H9 (cell line): ENCODE measurements around the gene NEGR1. TPM values are rescaled to one million over a fixed set of nuclear protein-coding genes. Genes with fewer than 3 reads are reported as not detected.

ENCODE experiments used
- DNase-seq: peaks from one replicate; pipeline ENCODE4 v3.0.0-alpha.2; 2017
- H2AFZ ChIP-seq: one replicate; pipeline ENCODE4 v1.6.1; 2013; ENCODE audit warnings: mild to moderate bottlenecking, low read length, control low read depth, moderate library complexity
- H2AK5ac ChIP-seq: 2 replicates; pipeline ENCODE4 v1.6.1; 2013; ENCODE audit warnings: low read length, control low read depth, mixed read lengths; ENCODE audit not compliant: insufficient read length
- H2BK120ac ChIP-seq: one replicate; pipeline ENCODE4 v1.6.1; 2013; ENCODE audit warnings: low read depth, mild to moderate bottlenecking, low read length, control low read depth, inconsistent platforms; ENCODE audit not compliant: poor library complexity, severe bottlenecking
- H2BK12ac ChIP-seq: 2 replicates; pipeline ENCODE4 v1.6.1; 2013; ENCODE audit warnings: low read length, control low read depth, mixed read lengths, low read depth; ENCODE audit not compliant: insufficient read length
- H2BK15ac ChIP-seq: 2 replicates; pipeline ENCODE4 v1.6.1; 2013; ENCODE audit warnings: low read depth, low read length, control low read depth
- H2BK20ac ChIP-seq: one replicate; pipeline ENCODE4 v1.6.1; 2013; ENCODE audit warnings: low read depth, mild to moderate bottlenecking, low read length, control low read depth, inconsistent platforms; ENCODE audit not compliant: poor library complexity, severe bottlenecking
- H2BK5ac ChIP-seq: 2 replicates; pipeline ENCODE4 v1.6.1; 2013; ENCODE audit warnings: low read length, control low read depth, mixed read lengths; ENCODE audit not compliant: insufficient read length
- H3K14ac ChIP-seq: 2 replicates; pipeline ENCODE4 v1.6.1; 2013; ENCODE audit warnings: low read length, control low read depth; ENCODE audit not compliant: insufficient read depth
- H3K18ac ChIP-seq: 2 replicates; pipeline ENCODE4 v1.6.1; 2013; ENCODE audit warnings: low read depth, mild to moderate bottlenecking, mixed read lengths, low read length, control low read depth; ENCODE audit not compliant: insufficient read length
- H3K23ac ChIP-seq: 2 replicates; pipeline ENCODE4 v1.6.1; 2013; ENCODE audit warnings: low read length, control low read depth, mixed read lengths, low read depth; ENCODE audit not compliant: insufficient read length
- H3K23me2 ChIP-seq: 2 replicates; pipeline ENCODE4 v1.6.1; 2013; ENCODE audit warnings: low read depth, mild to moderate bottlenecking, mixed read lengths, low read length, control low read depth; ENCODE audit not compliant: insufficient read length, poor library complexity, severe bottlenecking
- H3K27ac ChIP-seq: 2 replicates; pipeline ENCODE4 v1.5.1; 2013; ENCODE audit warnings: low read length, control low read depth, mixed read lengths, low read depth; ENCODE audit not compliant: insufficient read length
- H3K27me3 ChIP-seq: 2 replicates; pipeline ENCODE4 v1.6.1; 2013; ENCODE audit warnings: low read length, control low read depth, inconsistent platforms; ENCODE audit not compliant: insufficient read depth
- H3K4ac ChIP-seq: 2 replicates; pipeline ENCODE4 v1.6.1; 2013; ENCODE audit warnings: low read depth, mild to moderate bottlenecking, control low read depth, inconsistent platforms, low read length, moderate library complexity
- H3K4me1 ChIP-seq: 2 replicates; pipeline ENCODE4 v1.6.1; 2013; ENCODE audit warnings: low read length, control low read depth, inconsistent platforms; ENCODE audit not compliant: insufficient read depth
- H3K4me2 ChIP-seq: 2 replicates; pipeline ENCODE4 v1.6.1; 2013; ENCODE audit warnings: low read length, control low read depth, mixed read lengths; ENCODE audit not compliant: insufficient read length, insufficient read depth
- H3K56ac ChIP-seq: 2 replicates; pipeline ENCODE4 v1.6.1; 2013; ENCODE audit warnings: low read depth, mild to moderate bottlenecking, mixed read lengths, low read length, control low read depth; ENCODE audit not compliant: insufficient read length
- H3K79me1 ChIP-seq: 2 replicates; pipeline ENCODE4 v1.6.1; 2013; ENCODE audit warnings: low read depth, mild to moderate bottlenecking, moderate library complexity, low read length, control low read depth, inconsistent platforms; ENCODE audit not compliant: insufficient read depth, poor library complexity, severe bottlenecking
- H3K79me2 ChIP-seq: 2 replicates; pipeline ENCODE4 v1.6.1; 2013; ENCODE audit warnings: low read length, control low read depth, inconsistent platforms; ENCODE audit not compliant: insufficient read depth
- H3K9ac ChIP-seq: 2 replicates; pipeline ENCODE4 v1.6.1; 2013; ENCODE audit warnings: low read length, control low read depth, mixed read lengths; ENCODE audit not compliant: insufficient read length; ENCODE audit errors: extremely low read depth
- H3K9me3 ChIP-seq: one replicate; pipeline ENCODE4 v1.6.1; 2013; ENCODE audit warnings: low read depth, low read length, inconsistent platforms; ENCODE audit not compliant: control insufficient read depth
- H3T11ph ChIP-seq: one replicate; pipeline ENCODE4 v1.6.1; 2013; ENCODE audit warnings: mild to moderate bottlenecking, low read length, control low read depth, inconsistent platforms
- H4K20me1 ChIP-seq: one replicate; pipeline ENCODE4 v1.6.1; 2013; ENCODE audit not compliant: control insufficient read depth, insufficient read length, insufficient read depth
- H4K5ac ChIP-seq: 2 replicates; pipeline ENCODE4 v1.6.1; 2013; ENCODE audit warnings: low read depth, mild to moderate bottlenecking, mixed read lengths, low read length, control low read depth; ENCODE audit not compliant: insufficient read length
- H4K8ac ChIP-seq: replicated peaks from 2 replicates; pipeline ENCODE4 v1.6.1; 2013; ENCODE audit warnings: low read length, control low read depth, mixed read lengths, low read depth; ENCODE audit not compliant: insufficient read length
- H4K91ac ChIP-seq: 2 replicates; pipeline ENCODE4 v1.6.1; 2013; ENCODE audit warnings: low read depth, mild to moderate bottlenecking, moderate library complexity, mixed read lengths, low read length, control low read depth; ENCODE audit not compliant: insufficient read length
- H3K27ac Mint-ChIP-seq, 3 experiments: 2 replicates in 2 of 3; 3 replicates in 1 of 3; pipeline ENCODE4 v1.8.0; 2020 to 2021; ENCODE audit warnings: mixed read lengths in 3 of 3, mild to moderate bottlenecking in 1 of 3, moderate library complexity in 1 of 3
- H3K27me3 Mint-ChIP-seq: 2 replicates; pipeline ENCODE4 v1.8.0; 2021; ENCODE audit warnings: low read depth, mild to moderate bottlenecking, moderate library complexity, mixed read lengths
- H3K36me3 Mint-ChIP-seq, 3 experiments: 2 replicates in 2 of 3; 3 replicates in 1 of 3; pipeline ENCODE4 v1.8.0; 2020 to 2021; ENCODE audit warnings: low read depth in 3 of 3, mixed read lengths in 3 of 3; ENCODE audit not compliant: insufficient read depth in 1 of 3
- H3K4me1 Mint-ChIP-seq, 2 experiments: 2 replicates each; pipeline ENCODE4 v1.8.0; 2020; ENCODE audit warnings: mixed read lengths in 2 of 2
- H3K4me3 Mint-ChIP-seq, 2 experiments: 2 replicates in 1 of 2; 3 replicates in 1 of 2; pipeline ENCODE4 v1.8.0; 2020 to 2021; ENCODE audit warnings: mild to moderate bottlenecking in 2 of 2, mixed read lengths in 2 of 2, moderate library complexity in 1 of 2
- H3K9me3 Mint-ChIP-seq, 2 experiments: 2 replicates in 1 of 2; 3 replicates in 1 of 2; pipeline ENCODE4 v1.8.0; 2020; ENCODE audit warnings: mild to moderate bottlenecking in 2 of 2, mixed read lengths in 2 of 2, moderate library complexity in 1 of 2
- CTCF ChIP-seq: fragments of 200-600 bp; sonication (generic); conservative IDR thresholded peaks from 3 replicates; pipeline ENCODE4 v1.8.0; 2021; ENCODE audit warnings: antibody characterized with exemption, mild to moderate bottlenecking
- WGBS: extraction: QIAGEN DNeasy Blood & Tissue Kit; methylation state at CpG from one replicate; pipeline ENCODE4 v1.1.7; 2013; ENCODE audit warnings: missing lambda C conversion rate, low lambda C conversion rate, mixed read lengths; ENCODE audit not compliant: insufficient read length; ENCODE audit errors: extremely low coverage; 5-methylcytosine and 5-hydroxymethylcytosine counted together
- total RNA-seq: library from RNA; stranded (reverse); gene quantifications from 2 replicates; pipeline ENCODE4 v1.2.1, GENCODE V29; 2021

Gene NEGR1
- total RNA-seq, 1 experiment from 2014 or later: 0.13 TPM

- DNase-seq: no peak
- Mint-ChIP-seq H3K27me3 (no peaks in the 10 kb centered on the region), H3K4me3 (no peak overlapping the region), H3K27ac (no peak overlapping the region), H3K4me1 (peaks cover 8 to 10% of the 10 kb centered on the region in 2 experiments), H3K9me3 (no peaks in the 10 kb centered on the region), H3K36me3 (no peaks in the 10 kb centered on the region)
- Histone ChIP-seq H2BK15ac (no peak overlapping the region), H4K20me1 (no peaks in the 10 kb centered on the region), H3K14ac (no peak overlapping the region), H3T11ph (no peak overlapping the region), H2AK5ac (no peak overlapping the region), H3K4ac (no peak overlapping the region), H2BK20ac (no peak overlapping the region), H2BK12ac (no peak overlapping the region), H3K27ac (no peak overlapping the region), H3K4me1 (no peaks in the 10 kb centered on the region), H3K23ac (no peak overlapping the region), H3K27me3 (no peaks in the 10 kb centered on the region), H2BK120ac (no peak overlapping the region), H3K9ac (no peak overlapping the region), H3K9me3 (no peaks in the 10 kb centered on the region), H3K79me2 (no peaks in the 10 kb centered on the region), H3K23me2 (no peaks in the 10 kb centered on the region), H4K91ac (no peak overlapping the region), H3K56ac (no peak overlapping the region), H3K4me2 (no peak overlapping the region), H2BK5ac (no peak overlapping the region), H3K18ac (no peak overlapping the region), H3K79me1 (no peaks in the 10 kb centered on the region), H4K5ac (no peak overlapping the region), H2AFZ (no peak overlapping the region), H4K8ac (no peak overlapping the region)
- WGBS: no CpG with 5 or more reads among the region's 2 CpGs
- TF ChIP-seq CTCF: no peak
These were observed 868.2 kb downstream of the NEGR1 start for GRCh38 chr1:71414179-71414578.
